GM18508 (cell line): ENCODE data around the gene CST4.
"Not testable (repeated sequence)": the region's sequence is repeated elsewhere in the genome, so short reads cannot be mapped to it uniquely, and the experiment has no call there.

Source experiments
- ATAC-seq: cut with Tn5 transposase; IDR thresholded peaks from one replicate; pipeline ENCODE4 v1.9.1; 2021; ENCODE audit warnings: moderate number of reproducible peaks; ENCODE audit not compliant: insufficient read depth, unreplicated experiment

Gene CST4

DNA sequence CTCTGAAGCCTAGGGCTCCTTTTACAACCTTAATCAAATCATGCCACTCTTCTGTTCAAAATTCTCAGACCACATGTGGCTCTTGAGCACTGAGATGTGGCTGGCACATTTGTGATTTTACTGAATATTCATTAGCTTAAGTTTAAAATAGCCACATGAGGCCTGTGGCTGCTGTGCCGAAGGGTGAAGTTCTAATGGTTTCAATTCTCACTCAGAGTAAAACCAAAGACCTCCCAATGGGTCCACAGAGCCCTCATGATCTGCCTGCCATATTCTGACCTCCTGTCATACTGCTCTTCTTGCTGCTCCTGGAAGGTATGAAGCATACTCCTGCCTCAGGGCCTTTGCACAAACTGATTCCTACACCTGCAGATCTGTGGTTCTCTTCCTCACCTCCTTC lies 43.3 kb downstream of the CST4 start:
- ATAC-seq: no peak

- no peak for ATAC-seq
Observed at GRCh38 chr20:23644164-23644563, 44.7 kb downstream of the CST4 start.

GRCh38 chr20:23643659-23644058 lies 45.2 kb downstream of the CST4 start:
- no peak for ATAC-seq

DNA sequence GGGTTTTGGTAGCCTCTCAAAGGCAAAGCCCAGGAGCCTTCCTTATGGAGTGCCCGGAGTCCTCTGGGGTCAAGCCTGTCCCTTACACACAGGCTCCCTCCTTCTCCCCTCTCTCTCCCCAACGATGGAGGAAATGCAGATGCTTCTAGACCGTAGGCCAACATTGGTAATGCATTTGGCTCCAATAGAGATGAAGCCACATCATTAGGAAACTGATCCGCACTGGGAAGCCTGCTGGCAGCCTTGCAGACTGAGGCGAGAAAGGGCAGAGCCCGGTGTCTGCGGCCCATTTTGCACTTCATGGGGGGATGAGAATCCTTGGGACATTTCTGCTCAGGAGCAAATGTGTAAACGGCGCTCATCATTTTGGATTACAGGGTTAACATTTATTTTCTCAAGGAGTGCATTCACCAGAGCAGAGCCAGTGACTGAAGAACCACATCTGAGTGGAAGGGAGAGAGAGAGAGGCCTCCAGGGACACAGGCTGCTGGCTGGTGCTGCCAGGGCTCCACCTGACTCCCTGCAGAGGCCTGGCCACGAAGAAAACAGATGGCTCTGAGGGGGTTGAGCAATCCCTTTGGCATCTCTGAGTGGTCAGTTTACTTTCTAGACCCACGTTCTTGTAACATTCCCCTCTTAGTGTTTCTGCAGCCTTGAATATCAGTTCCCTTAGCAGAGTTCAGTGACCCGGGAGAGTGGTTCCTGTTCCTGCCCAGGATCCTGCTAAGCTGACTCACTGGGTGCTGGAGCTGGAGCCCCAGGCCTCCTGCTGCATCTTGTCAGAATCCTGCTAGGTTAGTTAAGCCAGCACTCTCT lies 46.7 kb downstream of the CST4 start:
- ATAC-seq: no peak

DNA sequence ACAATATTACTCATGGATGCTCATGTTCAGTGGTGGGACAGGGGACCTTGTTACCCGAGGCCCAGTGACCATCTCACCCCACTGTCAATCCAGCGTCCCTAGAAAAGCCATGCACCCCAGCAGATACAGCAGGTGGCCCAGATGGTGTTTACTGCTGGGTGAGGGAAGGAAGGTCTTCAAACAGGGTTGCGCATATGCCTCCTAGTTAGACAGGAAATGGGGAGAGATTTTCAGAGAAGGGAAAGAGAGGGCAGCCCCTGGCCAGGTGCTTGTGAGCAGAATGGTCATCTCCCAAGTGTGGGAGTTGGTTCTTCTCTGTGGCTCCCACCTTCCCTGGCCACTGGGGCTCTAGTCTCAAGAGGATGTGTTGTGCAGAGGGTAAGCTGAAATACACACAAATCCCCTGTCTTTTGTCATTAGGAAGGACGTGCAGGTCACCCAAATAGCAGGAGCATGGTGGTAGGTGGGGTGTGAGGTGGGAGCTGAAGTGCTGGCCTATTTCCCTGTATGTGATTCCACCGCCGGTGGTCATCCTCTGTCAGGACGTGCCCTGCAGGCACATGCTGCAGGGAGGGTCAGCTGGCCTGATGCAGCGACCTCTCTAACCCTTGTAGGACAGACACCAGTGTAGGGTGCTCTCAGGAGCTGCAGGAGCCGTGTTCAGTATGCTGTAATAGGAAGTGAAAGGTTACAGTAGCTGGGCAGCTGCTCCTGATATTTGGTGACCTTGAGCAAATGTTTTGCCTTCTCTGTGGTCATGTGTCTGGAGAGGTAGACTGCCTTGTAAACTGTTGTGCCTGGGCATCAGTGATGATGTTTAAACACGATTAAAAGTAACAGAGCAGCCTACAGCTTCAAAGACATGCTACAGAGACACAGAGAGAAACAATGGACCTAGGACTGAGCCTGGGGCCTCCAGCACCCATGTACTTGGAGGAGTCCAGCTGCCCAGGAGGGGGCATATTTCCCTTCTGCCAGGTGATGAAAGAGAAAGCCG lies 47.9 kb downstream of the CST4 start:
- ATAC-seq: no peak

DNA sequence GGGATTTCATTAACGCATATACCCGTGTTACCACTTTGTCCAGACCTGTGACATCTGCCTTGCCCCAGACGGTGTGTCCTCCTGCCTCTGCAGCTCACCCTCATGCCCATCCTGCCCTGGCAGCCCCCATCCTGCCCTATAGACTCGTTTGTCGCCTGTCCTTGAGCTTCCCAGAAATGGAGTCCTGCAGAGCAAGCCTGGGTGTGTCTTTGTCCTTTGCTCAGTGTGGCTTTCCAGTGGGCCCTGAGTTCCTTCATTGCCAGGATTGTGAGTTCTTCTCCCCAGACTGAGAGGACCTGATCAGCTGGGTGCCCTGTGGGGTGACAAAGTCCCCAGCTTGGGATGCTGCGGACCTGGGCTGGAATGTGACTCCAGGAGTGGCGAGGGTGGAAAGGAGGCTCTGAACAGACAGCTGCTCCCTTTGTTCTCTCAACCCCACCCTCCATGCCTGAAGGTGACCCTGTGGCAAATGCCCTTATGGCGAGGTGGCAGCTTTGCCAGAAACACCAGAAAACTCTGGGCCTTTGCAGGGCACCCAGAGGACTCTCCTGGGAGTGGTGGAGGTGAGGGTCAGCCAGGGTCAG lies 48.7 kb downstream of the CST4 start:
- ATAC-seq: no peak

GRCh38 chr20:23639490-23639958 lies 49.3 kb downstream of the CST4 start:
- no peak for ATAC-seq

GRCh38 chr20:23638309-23638708 lies 50.5 kb downstream of the CST4 start:
- ATAC-seq: no peak

GRCh38 chr20:23637282-23638221 lies 51.3 kb downstream of the CST4 start, which contains the start of gene CST3:
Gene CST3 (minus strand): TSS chr20:23637955. CDS start chr20:23637862, 93 bp downstream.
- ATAC-seq: no peak

GRCh38 chr20:23636908-23637281 lies 51.9 kb downstream of the CST4 start:
- ATAC-seq: no peak

DNA sequence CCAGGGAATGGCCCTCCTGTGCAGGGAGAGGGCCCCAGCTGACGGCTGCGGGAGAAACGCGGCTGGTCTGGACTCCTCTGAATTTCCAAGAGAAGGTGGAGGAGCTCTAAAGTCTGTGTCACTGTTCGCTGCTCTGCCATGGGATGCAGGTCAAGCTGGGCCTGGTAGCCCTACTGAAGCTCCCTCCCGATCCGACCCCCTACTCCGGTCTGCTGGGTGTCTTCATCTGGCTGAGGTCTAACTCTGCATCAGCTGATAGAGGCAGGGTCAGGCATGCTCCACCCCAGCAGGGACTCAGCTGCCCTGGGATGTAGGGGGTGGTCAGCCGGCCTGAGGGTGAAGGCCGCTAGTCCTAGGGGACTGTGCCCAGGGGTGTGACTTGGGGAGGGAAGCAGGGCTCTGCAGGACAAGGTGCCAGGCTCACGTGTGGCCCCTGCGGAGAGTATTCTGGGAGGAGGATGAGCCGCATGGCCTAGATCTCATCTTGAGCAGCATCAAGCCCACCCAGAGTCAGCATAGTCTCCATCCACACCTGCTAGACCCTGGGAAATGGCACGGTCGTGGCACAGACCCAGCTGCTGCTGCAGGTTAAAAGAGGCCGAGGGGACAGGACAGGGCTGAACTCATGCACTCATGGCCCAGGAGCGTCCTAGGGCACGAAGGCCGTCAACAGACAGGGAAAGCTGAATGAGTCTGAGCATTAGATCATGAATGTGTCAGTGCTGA lies 52.5 kb downstream of the CST4 start:
- ATAC-seq: no peak

GRCh38 chr20:23635768-23636090 lies 53.1 kb downstream of the CST4 start:
- not testable (repeated sequence) for ATAC-seq
